GM12891 (cell line): Measurements from ENCODE around the gene GRIN2A.

Experiments used
- DNase-seq: peaks from one replicate; pipeline ENCODE4 v3.0.0; 2011; ENCODE audit warnings: low spot score; ENCODE audit not compliant: insufficient read length
- FAIRE-seq: peaks from 2 replicates; lab custom pipeline; 2011; peaks lifted over from hg19 to GRCh38; lab: Jason Lieb, UNC
- PAX5 ChIP-seq: IDR thresholded peaks from 2 replicates; pipeline ENCODE4 v1.6.1; 2011; ENCODE audit warnings: low read length, moderate library complexity, mild to moderate bottlenecking; ENCODE audit not compliant: insufficient read depth, severe bottlenecking
- POLR2A ChIP-seq: IDR thresholded peaks from 2 replicates; pipeline ENCODE4 v1.6.1; 2011; ENCODE audit warnings: low read depth, low read length, control low read depth
- POLR2AphosphoS5 ChIP-seq: IDR thresholded peaks from 2 replicates; pipeline ENCODE4 v1.6.1; 2011; ENCODE audit warnings: low read depth, low read length, control low read depth
- POU2F2 ChIP-seq: IDR thresholded peaks from 2 replicates; pipeline ENCODE4 v1.6.1; 2011; ENCODE audit warnings: low read depth, mild to moderate bottlenecking, control low read depth, low read length, moderate library complexity
- SPI1 ChIP-seq: IDR thresholded peaks from 2 replicates; pipeline ENCODE4 v1.6.1; 2011; ENCODE audit warnings: low read depth, low read length, control low read depth
- TAF1 ChIP-seq: IDR thresholded peaks from 2 replicates; pipeline ENCODE4 v1.6.1; 2011; ENCODE audit warnings: low read depth, low read length, control low read depth

Gene GRIN2A

GRCh38 chr16:9706217-9706836 is 475.9 kb downstream of the GRIN2A start:
- TF ChIP-seq POLR2A = no peak
- TF ChIP-seq POU2F2 = no peak
- TF ChIP-seq TAF1 = no peak
- TF ChIP-seq POLR2AphosphoS5 = no peak
- no peak for TF ChIP-seq PAX5
- TF ChIP-seq SPI1 = no peak
- DNase-seq (no peak), FAIRE-seq (no peak)

DNA sequence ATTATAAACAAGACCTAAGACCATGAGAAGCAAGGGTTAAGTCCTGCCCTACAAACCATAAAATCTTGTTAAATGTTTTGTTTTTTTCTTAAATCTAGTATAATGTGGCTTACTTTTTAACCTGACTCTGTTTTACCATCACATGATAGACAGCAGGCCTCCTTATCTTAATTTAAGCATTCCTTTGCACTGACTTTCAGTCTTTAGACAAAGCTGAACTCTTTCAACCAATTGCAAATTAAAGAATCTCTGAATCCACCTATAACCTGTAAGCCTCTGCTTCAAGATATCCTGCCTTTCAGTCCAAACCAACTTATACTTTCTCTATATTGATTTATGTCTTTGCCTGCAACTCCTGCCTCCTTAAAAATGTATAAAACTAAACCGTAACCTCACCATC is 478.5 kb downstream of the GRIN2A start:
- FAIRE-seq (no peak), DNase-seq (no peak)
- TF ChIP-seq SPI1 (no peak), TAF1 (no peak), PAX5 (no peak), POLR2AphosphoS5 (no peak), POLR2A (no peak), POU2F2 (no peak)
